HepG2 (cell line): ENCODE data around the gene PALM3. TPM values are rescaled to one million over a fixed set of nuclear protein-coding genes. Genes with fewer than 3 reads are reported as not detected.

ENCODE experiments used
- ARID3A ChIP-seq: IDR thresholded peaks from 2 replicates; pipeline ENCODE4 v1.6.1; 2012; ENCODE audit warnings: low read depth, low read length, improper control_type of control experiment
- BRD4 ChIP-seq: sonication (generic); formaldehyde crosslinking; IDR thresholded peaks from 2 replicates; pipeline ENCODE4 v1.4.0; 2020; ENCODE audit warnings: missing genetic modification reagents
- FOXO1 ChIP-seq: sonication (generic); formaldehyde crosslinking; IDR thresholded peaks from 2 replicates; pipeline ENCODE4 v1.4.0; 2020; ENCODE audit warnings: missing genetic modification reagents
- GATAD1 ChIP-seq: IDR thresholded peaks from 2 replicates; pipeline ENCODE4 v1.6.1; 2016; ENCODE audit warnings: missing genetic modification reagents, missing compliant biosample characterization
- HDAC6 ChIP-seq: fragments of 200-600 bp; sonication (generic); IDR thresholded peaks from 2 replicates; pipeline ENCODE4 v1.7.0; 2017; ENCODE audit warnings: mild to moderate bottlenecking, antibody characterized with exemption, low read length, low read depth
- HNRNPL ChIP-seq: fragments of 200-400 bp; formaldehyde crosslinking; IDR thresholded peaks from 2 replicates; pipeline ENCODE4 v1.6.1; 2017; ENCODE audit warnings: mild to moderate bottlenecking, low read depth, low read length
- JUN ChIP-seq: sonication (generic); formaldehyde crosslinking; IDR thresholded peaks from 2 replicates; pipeline ENCODE4 v1.4.0; 2020; ENCODE audit warnings: mild to moderate bottlenecking, missing genetic modification reagents
- MAX ChIP-seq: IDR thresholded peaks from 2 replicates; pipeline ENCODE4 v1.6.1; 2012; ENCODE audit warnings: inconsistent platforms
- MED13 ChIP-seq: sonication (generic); formaldehyde crosslinking; IDR thresholded peaks from 2 replicates; pipeline ENCODE4 v1.5.0; 2020; ENCODE audit warnings: missing genetic modification reagents
- NFRKB ChIP-seq: fragments of 450-650 bp; IDR thresholded peaks from 2 replicates; pipeline ENCODE4 v1.6.1; 2017
- PLSCR1 ChIP-seq: sonication (generic); formaldehyde crosslinking; IDR thresholded peaks from 2 replicates; pipeline ENCODE4 v1.5.0; 2020; ENCODE audit warnings: missing genetic modification reagents, mild to moderate bottlenecking, borderline replicate concordance
- SCMH1 ChIP-seq: sonication (generic); formaldehyde crosslinking; IDR thresholded peaks from 2 replicates; pipeline ENCODE4 v1.9.0; 2021; ENCODE audit warnings: missing genetic modification reagents, mild to moderate bottlenecking, borderline replicate concordance
- SOX6 ChIP-seq, 2 experiments: fragments of 450-650 bp in 1 of 2; sonication (generic) in 1 of 2; formaldehyde crosslinking in 1 of 2; IDR thresholded peaks; 2 replicates each; pipeline versions ENCODE4 v1.4.0 to v1.6.1; 2017 to 2020; ENCODE audit warnings: antibody characterized with exemption in 1 of 2, mild to moderate bottlenecking in 1 of 2, missing genetic modification reagents in 1 of 2
- YEATS4 ChIP-seq: sonication (generic); formaldehyde crosslinking; IDR thresholded peaks from 2 replicates; pipeline ENCODE4 v1.4.0; 2020; ENCODE audit warnings: missing genetic modification reagents, borderline replicate concordance
- ZFP90 ChIP-seq: sonication (generic); formaldehyde crosslinking; IDR thresholded peaks from 2 replicates; pipeline ENCODE4 v1.8.0; 2022; ENCODE audit warnings: missing genetic modification reagents, mild to moderate bottlenecking, inconsistent platforms, borderline replicate concordance
- ZNF17 ChIP-seq: sonication (generic); formaldehyde crosslinking; IDR thresholded peaks from 2 replicates; pipeline ENCODE4 v1.5.0; 2020; ENCODE audit warnings: mild to moderate bottlenecking, missing genetic modification reagents
- ZNF407 ChIP-seq: sonication (generic); formaldehyde crosslinking; IDR thresholded peaks from one replicate; pipeline ENCODE4 v1.5.1; 2020; ENCODE audit warnings: mild to moderate bottlenecking, missing genetic modification reagents; ENCODE audit errors: not compliant biosample characterization
- ZNF510 ChIP-seq: sonication (generic); formaldehyde crosslinking; IDR thresholded peaks from 2 replicates; pipeline ENCODE4 v1.4.0; 2020; ENCODE audit warnings: low read depth, mild to moderate bottlenecking, missing genetic modification reagents
- ZNF781 ChIP-seq: sonication (generic); formaldehyde crosslinking; IDR thresholded peaks from 2 replicates; pipeline ENCODE4 v1.5.1; 2020; ENCODE audit warnings: borderline replicate concordance, mild to moderate bottlenecking, missing genetic modification reagents; ENCODE audit errors: not compliant biosample characterization
- polyA plus RNA-seq, 8 experiments: library from polyadenylated mRNA; depleted of rRNA in 3 of 8; stranded (reverse) in 7 of 8; unstranded in 1 of 8; fragments of >200 nt; fragmentation: Illumina TruSeq in 4 of 8; extraction: Trizol in 4 of 8; gene quantifications; 2 replicates each; pipeline versions ENCODE4 v1.2.1 to v1.2.3, GENCODE V29; 2011 to 2016; ENCODE audit warnings: low read depth in 4 of 8, missing spikeins in 1 of 8, mixed read lengths in 1 of 8; ENCODE audit not compliant: insufficient read depth in 1 of 8
- total RNA-seq, 5 experiments: library from RNA; depleted of rRNA; stranded (reverse); fragments of >200 nt; fragmentation: Illumina TruSeq; extraction: Trizol; gene quantifications; 2 replicates each; pipeline ENCODE4 v1.2.3, GENCODE V29; 2016; ENCODE audit warnings: low read depth in 1 of 5

Gene PALM3
- total and polyA plus RNA-seq, 2 of the 13 experiments (the other 11 are each of a cell fraction or from before 2014, with no cell fraction given), result 0.79 to 2.4 TPM

- TF ChIP-seq SOX6 (IDR thresholded peaks at IDR 0.05), result no peak
- TF ChIP-seq SOX6 (CRISPR knock-in tag; IDR thresholded peaks at IDR 0.05), result peak; percentile 45; the same call in 1 of the 2 replicates
- no peak for TF ChIP-seq SCMH1
- TF ChIP-seq ZNF510 (CRISPR knock-in tag), result no peak
- peak; percentile 78; the same call in 1 of the 2 replicates for TF ChIP-seq HDAC6
- no peak for TF ChIP-seq NFRKB
- TF ChIP-seq ZNF407 (CRISPR knock-in tag), result no peak
- no peak for TF ChIP-seq GATAD1 (CRISPR knock-in tag)
- no peak for TF ChIP-seq ZFP90 (CRISPR knock-in tag)
- TF ChIP-seq ZNF781, result no peak
- TF ChIP-seq MED13 (CRISPR knock-in tag), result no peak
- TF ChIP-seq JUN, result no peak
- peak; percentile 15; the same call in 1 of the 2 replicates for TF ChIP-seq YEATS4 (CRISPR knock-in tag)
- no peak for TF ChIP-seq ARID3A
- no peak for TF ChIP-seq HNRNPL
- no peak for TF ChIP-seq ZNF17 (CRISPR knock-in tag)
- TF ChIP-seq MAX, result peak; percentile 25; the same call in 1 of the 2 replicates
- TF ChIP-seq PLSCR1 (CRISPR knock-in tag), result no peak
- TF ChIP-seq FOXO1 (CRISPR knock-in tag), result no peak
- 0 out of 2 replicates have a peak, but pooled peaks have one; percentile 20 for TF ChIP-seq BRD4 (CRISPR knock-in tag)
Observed at GRCh38 chr19:14005349-14006084, 56.4 kb downstream of the PALM3 start (continued).
